GM12878 (cell line): ENCODE data around the gene LMO2. TPM values are rescaled to one million over a fixed set of nuclear protein-coding genes. Genes with fewer than 3 reads are reported as not detected.

Experiments
- ATAC-seq: fragments of 200-7000 bp; cut with Tn5 transposase; 3 replicates; pipeline ENCODE4 v1.9.1; 2020; ENCODE audit warnings: mild to moderate bottlenecking, moderate library complexity
- BruUV-seq: library from RNA; stranded (reverse); fragments of 400-500 nt; replicated peaks from 2 replicates; lab custom pipeline; 2021; lab: Mats Ljungman, UMichigan
- CTCF ChIA-PET: fragments of 300-600 bp; sonication (Branson Sonifier 250); formaldehyde crosslinking; extraction: SDS; loops from one replicate; lab custom pipeline; 2021; ENCODE audit warnings: inconsistent platforms; lab: Yijun Ruan, JAX
- POLR2A ChIA-PET: fragments of 350-600 bp; formaldehyde crosslinking; extraction: SDS; loops from one replicate; lab custom pipeline; 2021; ENCODE audit warnings: inconsistent platforms; lab: Charles Lee
- RAD21 ChIA-PET: fragments of 300-600 bp; sonication (Branson Sonifier 250); formaldehyde crosslinking; loops from one replicate; lab custom pipeline; 2023; ENCODE audit warnings: antibody characterized with exemption; ENCODE audit not compliant: unreplicated experiment; lab: Charles Lee
- SMC1A ChIA-PET: fragments of 300-600 bp; sonication (Branson Sonifier 250); formaldehyde crosslinking; loops from one replicate; lab custom pipeline; 2023; ENCODE audit not compliant: unreplicated experiment, uncharacterized antibody; lab: Charles Lee
- DNase-seq: peaks from one replicate; pipeline ENCODE4 v3.0.0-alpha.2; 2011; ENCODE audit warnings: low read depth, low spot score
- FAIRE-seq: peaks from 3 replicates; lab custom pipeline; 2011; peaks lifted over from hg19 to GRCh38; lab: Jason Lieb, UNC
- H2AFZ ChIP-seq: 2 replicates; pipeline ENCODE4 v1.6.0; 2011; ENCODE audit warnings: low read depth, low read length, control low read depth; ENCODE audit not compliant: control insufficient read depth
- H3K27ac ChIP-seq: 2 replicates; pipeline ENCODE4 v1.5.1; 2011; ENCODE audit warnings: control low read depth; ENCODE audit not compliant: control insufficient read depth, insufficient read depth
- H3K27me3 ChIP-seq, 2 experiments: replicated peaks in 1 of 2; 2 replicates each; pipeline versions ENCODE4 v1.6.0 to v1.6.1; 2011; ENCODE audit warnings: low read length in 1 of 2; ENCODE audit not compliant: control insufficient read depth in 2 of 2, insufficient read depth in 2 of 2
- H3K36me3 ChIP-seq, 2 experiments: 2 replicates each; pipeline ENCODE4 v1.5.1; 2011; ENCODE audit warnings: low read length in 1 of 2; ENCODE audit not compliant: control insufficient read depth in 2 of 2, insufficient read depth in 2 of 2
- H3K4me1 ChIP-seq: 2 replicates; pipeline ENCODE4 v1.6.1; 2011; ENCODE audit warnings: mild to moderate bottlenecking, low read length, moderate library complexity, mixed read lengths; ENCODE audit not compliant: control insufficient read depth, insufficient read depth
- H3K4me2 ChIP-seq: 2 replicates; pipeline ENCODE4 v1.6.0; 2011; ENCODE audit warnings: control low read depth; ENCODE audit not compliant: control insufficient read depth, insufficient read depth
- H3K4me3 ChIP-seq: fragments of 200-600 bp; sonication (generic); 2 replicates; pipeline ENCODE4 v1.5.1; 2016
- H3K79me2 ChIP-seq: 2 replicates; pipeline ENCODE4 v1.6.0; 2011; ENCODE audit warnings: low read length; ENCODE audit not compliant: control insufficient read depth, insufficient read depth
- H3K9ac ChIP-seq: 2 replicates; pipeline ENCODE4 v1.8.0; 2011; ENCODE audit warnings: low read length, control low read depth, mixed read lengths; ENCODE audit not compliant: control insufficient read depth, insufficient read depth
- H3K9me3 ChIP-seq: replicated peaks from 3 replicates; pipeline ENCODE4 v1.5.1; 2011; ENCODE audit warnings: mild to moderate bottlenecking, low read length; ENCODE audit not compliant: control insufficient read depth, insufficient read depth
- H4K20me1 ChIP-seq: 2 replicates; pipeline ENCODE4 v1.6.0; 2011; ENCODE audit not compliant: control insufficient read depth, insufficient read depth
- CBX3 ChIP-seq: fragments of 200-600 bp; sonication (generic); IDR thresholded peaks from 2 replicates; pipeline ENCODE4 v1.6.1; 2016; ENCODE audit warnings: low read depth, borderline replicate concordance
- MTA3 ChIP-seq: IDR thresholded peaks from 2 replicates; pipeline ENCODE4 v1.6.1; 2012; ENCODE audit warnings: low read length, inconsistent platforms, borderline replicate concordance
- RUNX3 ChIP-seq: IDR thresholded peaks from 2 replicates; pipeline ENCODE4 v1.6.1; 2012; ENCODE audit warnings: low read length, inconsistent platforms
- SPI1 ChIP-seq: IDR thresholded peaks from 2 replicates; pipeline ENCODE4 v1.6.1; 2011; ENCODE audit warnings: low read depth, mild to moderate bottlenecking, low read length, moderate library complexity, borderline replicate concordance; ENCODE audit not compliant: insufficient read depth
- WGBS: methylation state at CpG from one replicate; pipeline ENCODE4 v1.1.6; 2016; ENCODE audit warnings: low lambda C conversion rate; ENCODE audit not compliant: insufficient replicate concordance, insufficient coverage; ENCODE audit errors: missing lambda C conversion rate; 5-methylcytosine and 5-hydroxymethylcytosine counted together
- in situ Hi-C: fragments of 300-500 bp; cut with MboI; formaldehyde crosslinking; loops from 9 replicates; pipeline ENCODE4 v1.14.3; 2018; ENCODE audit warnings: mixed read lengths
- intact Hi-C: fragments of 100-400 bp; cut with micrococcal nuclease; formaldehyde crosslinking; loops from one replicate; pipeline ENCODE4 v1.14.2; 2022; ENCODE audit not compliant: unreplicated experiment
- polyA plus RNA-seq, 11 experiments: library from polyadenylated mRNA; depleted of rRNA in 4 of 11; unstranded in 6 of 11; stranded (reverse) in 5 of 11; fragments of >200 nt; fragmentation: Nextera tagmentation in 4 of 11; fragmentation: Illumina TruSeq in 1 of 11; extraction: Ambion mirVana in 4 of 11; extraction: Trizol in 1 of 11; gene quantifications; 1 replicate in 1 of 11; 2 replicates in 10 of 11; pipeline versions ENCODE4 v1.2.1 to v1.2.3, GENCODE V29; 2011 to 2016; ENCODE audit warnings: inconsistent platforms in 2 of 11, missing spikeins in 2 of 11, low read depth in 1 of 11
- total RNA-seq, 4 experiments: library from RNA; depleted of rRNA in 3 of 4; stranded (reverse); fragments of >200 nt in 3 of 4; fragmentation: Illumina TruSeq in 1 of 4; extraction: Trizol in 1 of 4; gene quantifications; 2 replicates each; pipeline versions ENCODE4 v1.2.1 to v1.2.3, GENCODE V29; 2013 to 2021
- TF ChIP-seq, protein P1 (sequence below): IDR thresholded peaks from 2 replicates; pipeline ENCODE4 v1.6.1; 2011; ENCODE audit warnings: low read depth, mild to moderate bottlenecking, low read length, moderate library complexity, borderline replicate concordance; ENCODE audit errors: extremely low read depth
- TF ChIP-seq, protein P2 (sequence below): fragments of 450-650 bp; formaldehyde crosslinking; IDR thresholded peaks from 2 replicates; pipeline ENCODE4 v1.5.0; 2022; ENCODE audit warnings: mild to moderate bottlenecking, missing genetic modification characterization

LMO2 gene
- total and polyA plus RNA-seq, 10 of the 15 experiments (the other 5 are each of a cell fraction or from before 2014, with no cell fraction given) = 0.29 to 1.9 (median 1.1) TPM; not detected in 1

DNA sequence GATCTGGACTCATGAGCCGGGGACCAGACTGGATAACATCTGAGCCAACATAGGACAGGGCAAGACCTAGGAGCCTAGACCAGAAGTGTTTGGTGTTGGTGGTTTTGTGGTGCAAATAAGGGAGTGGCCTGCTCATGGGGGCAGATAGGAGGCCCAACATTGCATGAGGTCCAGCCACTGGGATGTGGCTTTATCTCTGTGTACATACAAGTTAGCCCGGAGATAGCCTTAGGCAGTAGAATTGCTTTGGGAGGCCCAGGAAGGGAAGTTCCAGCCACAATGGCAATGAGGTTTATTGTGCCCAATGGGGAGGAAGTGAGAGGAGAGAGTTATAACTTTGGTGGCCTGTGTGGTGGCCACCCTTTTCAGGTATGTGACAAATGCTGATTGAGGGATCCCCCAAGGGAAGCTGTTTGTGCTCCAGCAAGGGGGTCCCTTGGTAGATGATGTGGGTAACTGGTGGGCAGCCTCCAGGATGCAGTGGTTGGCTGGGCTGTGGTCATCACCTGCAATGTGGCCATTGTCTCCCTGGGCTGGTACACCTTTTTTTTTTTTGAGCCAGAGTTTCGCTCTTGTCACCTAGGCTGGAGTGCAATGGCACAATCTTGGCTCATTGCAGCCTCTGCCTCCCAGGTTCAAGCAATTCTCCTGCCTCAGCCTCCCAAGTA lies 6.4 kb downstream of the LMO2 start:
- POLR2A ChIA-PET = no interaction called here
- Histone ChIP-seq H3K27me3 (no peaks in the 10 kb centered on the region; a peak in 1 of 4 replicates), H3K4me1 (peaks cover 6% of the 10 kb centered on the region; the same call in 1 of the 2 replicates), H3K9ac (no peak overlapping the region), H3K4me2 (no peak overlapping the region), H3K9me3 (no peaks in the 10 kb centered on the region), H3K36me3 (no peaks in the 10 kb centered on the region), H3K27ac (no peak overlapping the region), H4K20me1 (no peaks in the 10 kb centered on the region), H3K79me2 (no peaks in the 10 kb centered on the region), H3K4me3 (no peak overlapping the region), H2AFZ (no peak overlapping the region)
- no peak for FAIRE-seq
- BruUV-seq = no TSS peak
- RAD21 ChIA-PET = no interaction called here
- peak; percentile 49; the same call in 1 of the 2 replicates for TF ChIP-seq RUNX3
- no peak for TF ChIP-seq MTA3
- TF ChIP-seq SPI1 = peak; percentile 71; the same call in 1 of the 2 replicates
- no peak for TF ChIP-seq CBX3
- in situ Hi-C loops (no loop called here), intact Hi-C loops (no loop called here)
- SMC1A ChIA-PET = no interaction called here
- 88% methylated on average over 3 of the region's 3 CpGs for WGBS
- ATAC-seq = peak; percentile 73
- no peak for DNase-seq
- CTCF ChIA-PET = no interaction called here

DNA sequence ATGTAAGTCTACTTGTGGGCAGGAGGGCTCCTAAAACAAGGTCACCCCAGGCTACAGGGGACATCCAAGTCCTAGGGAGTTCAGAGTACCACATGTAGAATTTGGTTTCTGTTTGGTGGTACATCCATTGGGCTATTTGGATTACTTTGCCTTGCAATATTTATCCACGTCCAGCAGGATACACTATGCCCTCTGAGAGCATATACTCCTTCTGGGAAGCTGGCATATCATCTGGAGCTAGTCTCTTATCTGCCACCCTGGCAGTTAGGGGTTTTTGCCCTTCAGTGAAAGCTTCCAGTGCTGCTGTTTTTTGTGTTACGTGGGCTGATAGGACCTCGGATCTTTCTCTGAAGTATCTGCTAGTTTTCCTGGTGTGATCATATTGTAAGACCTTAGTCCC lies 7.3 kb downstream of the LMO2 start:
- H2AFZ ChIP-seq = no peak overlapping the region
- TF ChIP-seq, protein P1, sequence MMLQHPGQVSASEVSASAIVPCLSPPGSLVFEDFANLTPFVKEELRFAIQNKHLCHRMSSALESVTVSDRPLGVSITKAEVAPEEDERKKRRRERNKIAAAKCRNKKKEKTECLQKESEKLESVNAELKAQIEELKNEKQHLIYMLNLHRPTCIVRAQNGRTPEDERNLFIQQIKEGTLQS = no peak
- TF ChIP-seq, protein P2, sequence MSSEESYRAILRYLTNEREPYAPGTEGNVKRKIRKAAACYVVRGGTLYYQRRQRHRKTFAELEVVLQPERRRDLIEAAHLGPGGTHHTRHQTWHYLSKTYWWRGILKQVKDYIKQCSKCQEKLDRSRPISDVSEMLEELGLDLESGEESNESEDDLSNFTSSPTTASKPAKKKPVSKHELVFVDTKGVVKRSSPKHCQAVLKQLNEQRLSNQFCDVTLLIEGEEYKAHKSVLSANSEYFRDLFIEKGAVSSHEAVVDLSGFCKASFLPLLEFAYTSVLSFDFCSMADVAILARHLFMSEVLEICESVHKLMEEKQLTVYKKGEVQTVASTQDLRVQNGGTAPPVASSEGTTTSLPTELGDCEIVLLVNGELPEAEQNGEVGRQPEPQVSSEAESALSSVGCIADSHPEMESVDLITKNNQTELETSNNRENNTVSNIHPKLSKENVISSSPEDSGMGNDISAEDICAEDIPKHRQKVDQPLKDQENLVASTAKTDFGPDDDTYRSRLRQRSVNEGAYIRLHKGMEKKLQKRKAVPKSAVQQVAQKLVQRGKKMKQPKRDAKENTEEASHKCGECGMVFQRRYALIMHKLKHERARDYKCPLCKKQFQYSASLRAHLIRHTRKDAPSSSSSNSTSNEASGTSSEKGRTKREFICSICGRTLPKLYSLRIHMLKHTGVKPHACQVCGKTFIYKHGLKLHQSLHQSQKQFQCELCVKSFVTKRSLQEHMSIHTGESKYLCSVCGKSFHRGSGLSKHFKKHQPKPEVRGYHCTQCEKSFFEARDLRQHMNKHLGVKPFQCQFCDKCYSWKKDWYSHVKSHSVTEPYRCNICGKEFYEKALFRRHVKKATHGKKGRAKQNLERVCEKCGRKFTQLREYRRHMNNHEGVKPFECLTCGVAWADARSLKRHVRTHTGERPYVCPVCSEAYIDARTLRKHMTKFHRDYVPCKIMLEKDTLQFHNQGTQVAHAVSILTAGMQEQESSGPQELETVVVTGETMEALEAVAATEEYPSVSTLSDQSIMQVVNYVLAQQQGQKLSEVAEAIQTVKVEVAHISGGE (CRISPR knock-in tag) = no peak
- WGBS = 57% methylated on average over 3 of the region's 3 CpGs
- no peak overlapping the region for H3K4me2 ChIP-seq
- ChIA-PET CTCF (no interaction called here), RAD21 (no interaction called here), POLR2A (interaction anchor here (0.9 kb wide), 1 partner anchor 9 kb away, joined by 4 read pairs; no protein-coding TSS in a partner anchor), SMC1A (no interaction called here)
- H3K27me3 ChIP-seq = no peaks in the 10 kb centered on the region; a peak in 1 of 4 replicates
- no TSS peak for BruUV-seq
- no peak overlapping the region for H3K4me3 ChIP-seq
- H3K79me2 ChIP-seq = no peaks in the 10 kb centered on the region
- in situ Hi-C loops = no loop called here
- no peak overlapping the region for H3K27ac ChIP-seq
- DNase-seq = no peak
- intact Hi-C loops = no loop called here
- H4K20me1 ChIP-seq = no peaks in the 10 kb centered on the region
- no peaks in the 10 kb centered on the region for H3K9me3 ChIP-seq
- H3K4me1 ChIP-seq = peaks cover 6% of the 10 kb centered on the region; the same call in 1 of the 2 replicates
- no peaks in the 10 kb centered on the region for H3K36me3 ChIP-seq
- no peak overlapping the region for H3K9ac ChIP-seq
- ATAC-seq = no peak
- no peak for FAIRE-seq
